NCI-H187 (cell line): Measurements from ENCODE around the gene HDAC3.

ENCODE experiments used
- DNase-seq, 2 experiments: peaks; one replicate each; lab custom pipeline; 2025; lab: John Stamatoyannopoulos, UW

Gene HDAC3

DNA sequence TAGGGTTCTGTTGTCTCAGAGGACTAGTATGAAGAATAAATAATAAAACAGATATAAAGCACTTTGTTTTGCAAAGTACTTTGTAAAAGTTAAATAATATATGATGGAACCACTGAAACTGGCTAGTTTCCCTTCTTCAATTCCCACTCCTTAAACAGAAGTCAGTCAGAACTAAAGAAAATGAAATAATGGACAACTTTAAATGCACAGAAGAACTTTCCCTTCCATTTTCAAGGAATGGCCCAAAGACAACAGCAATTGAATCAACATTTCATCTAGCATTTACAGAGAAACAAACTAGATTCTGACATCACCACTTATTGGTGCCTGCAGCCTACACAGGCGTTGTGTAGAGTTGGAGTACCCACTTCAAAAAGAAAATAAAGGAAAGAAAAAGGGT is 34.0 kb downstream of the HDAC3 start:
- no peak for DNase-seq

DNA sequence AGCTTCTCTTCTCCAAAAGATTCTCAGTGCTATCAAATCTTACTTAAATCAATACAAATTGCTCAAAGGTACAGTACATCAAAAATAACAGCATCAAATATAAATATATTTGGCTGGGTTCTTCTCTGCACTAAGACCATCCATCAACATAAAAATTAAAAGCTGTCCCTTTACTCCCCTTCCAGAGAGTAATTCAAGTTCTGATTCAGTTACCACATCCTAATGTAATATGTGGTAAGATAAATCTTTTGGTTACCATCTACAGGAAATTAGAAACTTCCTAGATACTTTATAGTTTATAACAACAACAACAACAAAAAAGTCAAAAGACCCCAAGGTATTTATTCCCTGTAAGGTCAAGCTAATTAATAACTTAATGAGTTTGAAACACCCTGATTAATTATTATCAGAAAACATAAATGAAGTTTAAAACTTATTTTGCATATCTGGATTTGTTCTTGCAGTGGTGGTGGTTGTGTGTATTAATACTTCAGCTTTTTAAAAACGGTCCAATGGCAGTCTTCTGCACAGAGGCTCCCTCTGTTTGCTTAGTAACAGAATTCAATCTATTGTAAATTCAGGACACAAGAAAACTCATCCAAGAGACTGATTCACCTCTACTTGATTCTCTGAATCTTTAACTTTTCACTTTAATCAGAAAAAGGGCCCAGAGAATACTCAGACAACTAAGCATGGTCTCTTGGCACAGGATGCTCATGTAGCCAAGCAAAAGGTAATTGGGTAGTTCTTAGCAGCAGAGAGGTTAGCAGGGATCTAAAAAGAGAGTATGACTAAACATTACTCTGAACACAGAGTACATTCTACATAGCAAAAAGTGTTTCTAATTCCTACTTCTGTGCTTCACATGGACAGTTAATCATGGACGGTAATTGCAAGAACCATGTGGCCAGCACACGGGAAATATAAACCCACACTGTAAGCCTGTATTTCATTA is 38.0 kb downstream of the HDAC3 start:
- DNase-seq, result no peak

DNA sequence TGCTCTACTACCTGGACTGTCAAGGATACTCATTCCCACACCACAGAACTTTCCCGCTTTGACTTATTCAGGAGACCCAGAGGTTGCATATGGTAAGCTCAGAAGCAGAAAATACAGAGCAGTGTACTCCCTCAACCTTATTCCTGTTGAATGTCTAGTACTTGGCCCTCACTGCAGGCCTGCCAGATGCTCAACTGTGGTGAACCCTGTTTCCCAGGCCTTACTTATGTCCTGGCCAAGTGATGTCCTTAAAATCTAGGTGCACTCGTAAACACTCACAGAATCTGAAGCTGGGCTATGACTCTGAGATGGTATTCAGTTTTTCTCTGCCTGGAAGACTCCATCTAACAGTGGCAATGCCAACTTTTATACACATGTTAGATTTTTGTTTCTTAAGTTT is 38.8 kb downstream of the HDAC3 start:
- no peak for DNase-seq

DNA sequence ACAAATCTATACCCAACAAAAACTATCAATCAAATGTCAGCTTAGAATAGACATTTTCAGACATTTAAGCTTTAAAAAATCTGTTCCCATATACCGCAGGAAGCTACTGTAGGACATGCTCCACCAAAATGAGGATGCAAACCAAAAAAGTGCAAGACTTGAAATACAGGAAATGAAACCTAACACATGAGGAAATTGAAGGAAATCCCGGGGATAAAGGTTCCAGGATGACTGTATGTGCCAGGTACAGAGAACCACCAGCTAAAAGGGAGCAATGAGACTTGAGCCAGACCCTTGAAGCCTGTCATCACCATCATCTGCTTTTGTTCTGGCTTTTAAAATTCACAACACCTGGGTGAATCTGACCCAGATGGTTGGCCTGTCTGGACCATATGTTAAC is 39.3 kb downstream of the HDAC3 start:
- no peak for DNase-seq

DNA sequence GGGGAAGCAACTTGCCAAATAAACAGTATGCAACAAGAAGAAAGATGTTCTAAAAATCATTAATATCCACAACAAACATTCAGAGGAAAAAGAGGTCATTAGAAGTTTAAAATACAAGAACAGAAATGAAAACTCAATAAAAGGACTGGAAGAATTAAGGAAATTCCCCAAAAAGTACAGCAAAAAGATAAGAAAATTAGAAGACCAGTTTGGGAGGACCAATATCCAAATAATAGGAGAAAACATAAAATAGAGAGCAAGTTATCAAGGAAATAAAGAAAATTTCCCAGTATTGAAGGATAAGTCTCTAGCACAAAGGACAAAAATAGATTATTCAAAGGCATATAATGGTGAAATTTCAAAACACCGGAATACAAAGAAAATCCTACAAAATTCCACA is 39.8 kb downstream of the HDAC3 start:
- no peak for DNase-seq

DNA sequence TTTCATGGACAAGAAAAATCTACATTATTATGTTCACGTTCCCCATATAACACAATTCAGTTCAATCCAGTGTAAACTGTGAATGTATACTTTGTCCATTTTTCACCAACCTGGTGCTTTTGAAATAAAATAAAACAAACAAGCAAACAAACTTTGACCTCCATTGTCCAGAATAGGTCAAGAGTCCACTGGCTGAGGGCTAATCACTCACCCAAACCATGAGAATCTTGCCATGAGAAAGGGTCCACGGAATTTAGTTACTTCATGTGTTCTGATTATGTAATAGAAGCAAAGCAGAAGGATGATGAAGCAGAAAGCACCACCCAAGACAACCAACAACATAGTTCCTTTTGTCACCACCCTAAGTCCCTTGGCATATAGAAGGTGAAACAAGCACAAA is 46.5 kb downstream of the HDAC3 start:
- DNase-seq, result no peak

DNA sequence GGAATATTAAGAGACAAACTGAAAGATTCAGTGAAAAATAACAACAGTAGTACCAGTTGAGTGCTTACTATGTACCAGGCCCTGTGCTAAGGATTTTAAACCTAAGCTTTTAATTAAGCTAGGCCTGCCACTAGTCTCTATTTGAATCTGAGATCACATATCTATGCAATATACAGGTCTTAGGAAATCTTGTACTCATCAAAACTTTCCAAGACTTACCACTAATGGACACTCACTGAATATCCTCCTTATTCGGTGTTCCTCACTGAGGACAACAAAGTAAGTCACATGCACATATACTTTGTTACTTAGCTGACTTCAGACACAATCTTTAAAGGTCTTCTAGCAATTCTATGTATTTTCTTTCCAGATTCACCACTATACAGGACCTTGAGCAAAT is 50.4 kb downstream of the HDAC3 start:
- no peak for DNase-seq

DNA sequence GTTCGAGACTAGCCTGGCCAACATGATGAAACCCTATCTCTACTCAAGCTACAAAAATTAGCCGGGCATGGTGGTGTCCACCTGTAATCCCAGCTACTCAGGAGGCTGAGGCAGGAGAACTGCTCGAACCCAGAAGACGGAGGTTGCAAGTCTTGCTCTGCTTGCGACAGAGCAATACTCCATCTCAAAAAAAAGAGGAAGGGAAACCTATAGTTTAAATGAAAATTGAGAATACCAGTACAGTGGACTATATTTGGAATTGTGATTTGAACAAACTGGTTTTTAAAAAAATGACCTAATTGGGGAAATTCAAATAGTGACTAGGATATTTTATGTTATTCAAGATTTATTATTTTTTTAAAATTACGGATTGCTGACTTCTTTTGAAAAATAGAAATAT is 51.1 kb downstream of the HDAC3 start:
- no peak for DNase-seq

DNA sequence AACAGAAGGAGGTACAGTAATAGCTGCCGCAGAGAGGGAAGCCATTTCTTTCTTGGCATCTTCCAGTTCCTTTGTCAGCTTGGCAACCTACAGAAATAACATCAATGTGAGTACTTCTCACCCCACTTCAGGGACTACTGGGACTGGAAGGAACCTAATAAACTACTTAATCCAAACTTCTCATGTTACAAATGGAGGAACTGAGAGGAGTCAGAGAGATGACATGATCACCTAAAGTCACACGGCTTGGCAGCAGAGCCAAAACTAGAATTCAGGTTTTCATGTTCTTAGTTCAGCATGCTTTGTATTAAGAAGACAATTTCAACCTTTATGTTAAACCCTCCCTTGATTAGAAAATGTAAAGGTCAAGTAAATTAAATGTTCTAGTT is 62.5 kb downstream of the HDAC3 start:
- DNase-seq, result no peak

DNA sequence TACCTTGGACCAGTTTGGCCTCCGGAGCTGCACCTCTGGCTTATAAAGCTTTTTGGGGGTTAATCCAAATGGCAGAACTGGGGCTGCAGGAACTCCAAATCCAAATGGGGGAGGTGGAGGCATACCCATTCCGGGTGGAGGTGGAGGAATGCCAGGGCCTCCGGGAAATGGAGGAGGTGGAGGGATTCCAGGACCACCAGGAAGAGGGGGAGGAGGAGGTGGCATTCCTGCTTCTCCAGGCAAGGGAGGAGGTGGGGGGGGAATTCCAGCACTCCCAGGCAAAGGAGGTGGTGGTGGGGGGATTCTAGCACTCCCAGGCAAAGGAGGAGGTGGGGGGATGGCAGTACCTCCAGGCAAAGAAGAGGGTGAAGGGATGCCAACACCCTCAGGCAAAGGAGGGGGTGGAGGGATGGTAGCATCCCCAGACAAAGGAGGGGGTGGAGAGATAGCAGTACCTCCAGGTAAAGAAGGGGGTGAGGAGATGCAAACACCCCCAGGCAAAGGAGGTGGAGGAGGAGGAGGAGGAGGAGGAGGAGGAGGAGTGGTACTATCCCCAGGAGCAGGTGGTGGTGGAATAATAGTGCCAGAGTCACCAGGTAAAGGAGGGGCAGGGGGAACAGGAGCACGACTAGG is 63.0 kb downstream of the HDAC3 start:
- no peak for DNase-seq
